HL-60 (cell line): Measurements from ENCODE around the gene AEBP2.

ENCODE experiments used
- DNase-seq, 2 experiments: peaks; one replicate each; pipeline ENCODE4 v3.0.0-alpha.2; 2010 to 2020; ENCODE audit warnings: low read depth in 1 of 2, low spot score in 1 of 2
- H3K27ac ChIP-seq: fragments of 250-450 bp; sonication (Bioruptor Pico); replicated peaks from 2 replicates; pipeline ENCODE4 v1.5.1; 2020; ENCODE audit warnings: mild to moderate bottlenecking, moderate library complexity
- H3K27me3 ChIP-seq: fragments of 250-450 bp; sonication (Bioruptor Pico); 2 replicates; pipeline ENCODE4 v1.5.1; 2021; ENCODE audit warnings: mild to moderate bottlenecking, moderate library complexity; ENCODE audit not compliant: insufficient read depth, poor library complexity, severe bottlenecking
- H3K4me3 ChIP-seq: replicated peaks from 2 replicates; pipeline ENCODE4 v1.5.1; 2011; ENCODE audit warnings: mild to moderate bottlenecking, control low read depth, low read length; ENCODE audit not compliant: insufficient read depth
- GABPA ChIP-seq: IDR thresholded peaks from 2 replicates; pipeline ENCODE4 v1.6.1; 2012; ENCODE audit warnings: low read depth
- POLR2AphosphoS5 ChIP-seq: IDR thresholded peaks from 2 replicates; pipeline ENCODE4 v1.6.1; 2012; ENCODE audit warnings: low read depth
- REST ChIP-seq: IDR thresholded peaks from 2 replicates; pipeline ENCODE4 v1.6.1; 2012; ENCODE audit warnings: low read depth; ENCODE audit not compliant: insufficient replicate concordance
- SPI1 ChIP-seq: IDR thresholded peaks from 2 replicates; pipeline ENCODE4 v1.6.1; 2012; ENCODE audit warnings: low read depth, mild to moderate bottlenecking, borderline replicate concordance
- TF ChIP-seq, protein P1 (sequence below): IDR thresholded peaks from one replicate; pipeline ENCODE4 v1.5.1; 2011; ENCODE audit warnings: low read length, control low read depth, inconsistent platforms; ENCODE audit not compliant: insufficient read depth

AEBP2 gene

GRCh38 chr12:19431407-19432308, 7.6 kb upstream of the AEBP2 start:
- TF ChIP-seq GABPA (no peak), REST (no peak), SPI1 (no peak), POLR2AphosphoS5 (no peak)
- TF ChIP-seq, protein P1, sequence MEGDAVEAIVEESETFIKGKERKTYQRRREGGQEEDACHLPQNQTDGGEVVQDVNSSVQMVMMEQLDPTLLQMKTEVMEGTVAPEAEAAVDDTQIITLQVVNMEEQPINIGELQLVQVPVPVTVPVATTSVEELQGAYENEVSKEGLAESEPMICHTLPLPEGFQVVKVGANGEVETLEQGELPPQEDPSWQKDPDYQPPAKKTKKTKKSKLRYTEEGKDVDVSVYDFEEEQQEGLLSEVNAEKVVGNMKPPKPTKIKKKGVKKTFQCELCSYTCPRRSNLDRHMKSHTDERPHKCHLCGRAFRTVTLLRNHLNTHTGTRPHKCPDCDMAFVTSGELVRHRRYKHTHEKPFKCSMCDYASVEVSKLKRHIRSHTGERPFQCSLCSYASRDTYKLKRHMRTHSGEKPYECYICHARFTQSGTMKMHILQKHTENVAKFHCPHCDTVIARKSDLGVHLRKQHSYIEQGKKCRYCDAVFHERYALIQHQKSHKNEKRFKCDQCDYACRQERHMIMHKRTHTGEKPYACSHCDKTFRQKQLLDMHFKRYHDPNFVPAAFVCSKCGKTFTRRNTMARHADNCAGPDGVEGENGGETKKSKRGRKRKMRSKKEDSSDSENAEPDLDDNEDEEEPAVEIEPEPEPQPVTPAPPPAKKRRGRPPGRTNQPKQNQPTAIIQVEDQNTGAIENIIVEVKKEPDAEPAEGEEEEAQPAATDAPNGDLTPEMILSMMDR: no peak
- no peak for DNase-seq
- no peaks in the 10 kb centered on the region for H3K27me3 ChIP-seq
- H3K27ac ChIP-seq: no peak overlapping the region
- H3K4me3 ChIP-seq: no peak overlapping the region

DNA sequence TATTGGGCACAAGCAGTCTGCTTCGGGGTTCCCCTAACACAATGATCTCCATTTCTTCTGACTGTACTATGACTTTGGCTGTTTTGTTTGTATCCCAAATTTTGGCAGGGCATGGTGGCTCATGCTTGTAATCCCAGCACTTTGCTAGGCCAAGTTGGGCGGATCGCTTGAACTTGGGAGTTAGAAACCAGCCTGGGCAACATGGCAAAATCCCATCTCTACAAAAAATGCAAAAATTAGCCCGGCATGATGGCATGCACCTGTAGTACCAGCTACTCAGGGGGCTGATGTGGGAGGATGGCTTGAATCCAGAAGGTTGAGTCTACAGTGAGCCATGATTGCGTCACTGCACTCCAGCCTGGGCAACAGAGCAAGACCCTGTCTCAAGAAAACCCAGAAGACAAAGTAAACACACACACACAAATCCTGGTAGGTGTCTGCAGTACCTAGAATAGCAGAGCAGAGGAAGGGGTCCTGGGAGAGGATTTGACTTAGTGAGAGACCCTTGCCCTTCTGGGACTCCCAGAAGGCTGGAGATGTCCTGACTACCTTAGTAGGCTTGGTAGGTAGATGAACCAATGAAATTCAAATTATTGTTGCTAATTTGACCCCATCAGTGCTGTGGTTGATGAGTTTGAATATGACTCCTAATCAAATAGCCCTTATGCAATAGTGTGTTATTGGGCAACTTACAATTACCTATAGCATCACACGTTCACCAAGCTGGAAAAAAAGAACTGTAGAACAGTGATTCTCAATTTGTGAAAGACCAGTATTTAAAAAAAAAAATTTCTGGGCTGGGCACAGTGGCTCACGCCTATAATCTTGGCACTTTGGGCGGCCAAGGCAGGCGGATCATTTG, 6.8 kb upstream of the AEBP2 start:
- Histone ChIP-seq H3K4me3 (no peak overlapping the region), H3K27me3 (no peaks in the 10 kb centered on the region), H3K27ac (no peak overlapping the region)
- no peak for DNase-seq
- TF ChIP-seq SPI1 (no peak), POLR2AphosphoS5 (no peak)
- TF ChIP-seq, protein P1: no peak

DNA sequence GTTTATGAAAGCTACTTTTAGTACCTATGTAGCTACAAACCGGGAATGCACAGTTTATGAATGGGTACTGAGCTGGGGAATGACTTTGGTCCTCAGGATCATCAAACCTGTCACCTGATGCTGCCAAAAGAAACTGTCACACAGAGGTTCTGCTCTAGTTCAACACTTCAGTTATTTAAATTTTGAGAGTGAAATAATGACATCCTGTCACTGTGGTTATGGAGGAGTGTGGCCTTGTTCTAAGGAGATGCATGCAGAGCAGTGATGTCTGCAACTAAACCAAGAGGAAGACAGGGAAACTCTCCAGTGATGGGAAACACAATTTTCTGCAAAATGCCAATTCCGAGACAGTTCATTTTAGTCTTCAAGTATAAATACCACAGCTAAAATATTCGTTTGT, 4.8 kb upstream of the AEBP2 start:
- Histone ChIP-seq H3K27me3 (no peaks in the 10 kb centered on the region), H3K27ac (no peak overlapping the region), H3K4me3 (no peak overlapping the region)
- no peak for DNase-seq
- TF ChIP-seq GABPA (no peak), SPI1 (no peak), REST (no peak), POLR2AphosphoS5 (no peak)
- TF ChIP-seq, protein P1: no peak
